GM21447 (cell line): Measurements from ENCODE around the gene FBXO44.

Source experiments
- ATAC-seq: cut with Tn5 transposase; IDR thresholded peaks from one replicate; pipeline ENCODE4 v1.9.1; 2021; ENCODE audit not compliant: unreplicated experiment

Gene FBXO44

GRCh38 chr1:11707621-11708276 lies 53.1 kb downstream of the FBXO44 start:
- ATAC-seq: no peak

- no peak for ATAC-seq
Observed at GRCh38 chr1:11708554-11709350, 54.1 kb downstream of the FBXO44 start.

GRCh38 chr1:11711490-11711889 lies 56.8 kb downstream of the FBXO44 start:
- ATAC-seq: no peak

GRCh38 chr1:11712285-11712684 lies 57.6 kb downstream of the FBXO44 start:
- no peak for ATAC-seq
